Adrenal gland (tissue), 12 donors: ENCODE results near the gene WDR72. TPM values are rescaled to one million over a fixed set of nuclear protein-coding genes. Genes with fewer than 3 reads are reported as not detected.
"Not testable (repeated sequence)": the region's sequence is repeated elsewhere in the genome, so short reads cannot be mapped to it uniquely, and the experiment has no call there.

Experiments
- DNase-seq, 7 donors: peaks; one replicate each; pipeline ENCODE4 v3.0.0-alpha.2; 2019 to 2020
- H3K27ac ChIP-seq, 5 donors: fragments of 200-600 bp; sonication (generic) in 4 of 5; 1 replicate in 3 of 5; 2 replicates in 2 of 5; pipeline versions ENCODE4 v1.5.1 to v1.8.0; 2016 to 2020; ENCODE audit warnings: mild to moderate bottlenecking in 1 of 5
- H3K27me3 ChIP-seq: fragments of 200-600 bp; 2 replicates; pipeline ENCODE4 v1.8.0; 2021
- H3K36me3 ChIP-seq, 2 donors: fragments of 200-600 bp; replicated peaks in 1 of 2; 1 replicate in 1 of 2; 2 replicates in 1 of 2; pipeline versions ENCODE4 v1.5.1 to v1.8.0; 2018 to 2022
- H3K4me1 ChIP-seq, 2 donors: fragments of 200-600 bp; replicated peaks in 1 of 2; 1 replicate in 1 of 2; 2 replicates in 1 of 2; pipeline versions ENCODE4 v1.5.1 to v1.8.0; 2018 to 2021
- H3K4me3 ChIP-seq, 4 donors: fragments of 200-600 bp; sonication (generic) in 3 of 4; one replicate each; pipeline ENCODE4 v1.5.1; 2016 to 2018
- H3K9me3 ChIP-seq, 3 donors: fragments of 200-600 bp; sonication (generic) in 1 of 3; replicated peaks in 1 of 3; 1 replicate in 2 of 3; 2 replicates in 1 of 3; pipeline versions ENCODE4 v1.5.1 to v1.8.0; 2016 to 2021
- CTCF ChIP-seq, 6 experiments: fragments of 450-650 bp in 4 of 6; fragments of 200-600 bp in 2 of 6; sonication (generic) in 1 of 6; IDR thresholded peaks; 1 replicate in 5 of 6; 2 replicates in 1 of 6; pipeline versions ENCODE4 v1.5.1 to v1.8.0; 2016 to 2021; ENCODE audit warnings: antibody characterized with exemption in 6 of 6, mild to moderate bottlenecking in 2 of 6, moderate library complexity in 1 of 6
- POLR2A ChIP-seq, 2 donors: fragments of 450-650 bp; IDR thresholded peaks; one replicate each; pipeline ENCODE4 v1.6.1; 2017; ENCODE audit warnings: antibody characterized with exemption in 2 of 2, mild to moderate bottlenecking in 2 of 2, moderate library complexity in 1 of 2
- WGBS, 4 donors: extraction: QIAGEN DNeasy Blood & Tissue Kit in 2 of 4; methylation state at CpG; one replicate each; pipeline versions ENCODE4 v1.1.5 to v1.1.7; 2013 to 2017; 5-methylcytosine and 5-hydroxymethylcytosine counted together
- intact Hi-C, 2 donors: fragments of 100-400 bp; cut with DNase I; formaldehyde crosslinking; loops; one replicate each; pipeline versions ENCODE4 v1.14.1 to v1.15.0; 2022 to 2023
- polyA plus RNA-seq, 3 donors: library from polyadenylated mRNA; stranded (reverse); fragments of 200-250 nt in 2 of 3; fragments of 350-450 nt in 1 of 3; fragmentation: Illumina TruSeq in 1 of 3; extraction: RNeasy Lipid Tissue Mini Kit (QIAGEN cat#74804) in 1 of 3; gene quantifications; one replicate each; pipeline ENCODE4 v1.2.3, GENCODE V29; 2013 to 2014
- total RNA-seq, 9 donors: library from RNA; depleted of rRNA in 4 of 9; stranded (reverse); fragments of >200 nt in 4 of 9; fragments of 120-200 nt in 1 of 9; fragmentation: NEBNext Ultra II Directional in 1 of 9; extraction: Animal tissue kit (Norgen Biotek cat#: 25700) in 1 of 9; gene quantifications; one replicate each; pipeline versions ENCODE4 v1.1.0 to v1.2.4, GENCODE V29; 2013 to 2023
- donor health status: healthy with polysubstance abuse.
- donor health status: Bipolar disorder and iron deficiency.
- donor health status: DM: yes; HTN: yes; CAD: no.
- donor health status: DM: no; HTN: no; CAD: no.
- donor health status: DM: no; HTN: no; CAD: no.
- donor health status: DM: yes; HTN: yes; CAD: no.

WDR72 gene
- total and polyA plus RNA-seq, 12 donors = 0.06 to 0.35 (median 0.12) TPM; not detected in 8

GRCh38 chr15:53791581-53791980, 32.1 kb upstream of the WDR72 start:
- Histone ChIP-seq H3K4me3 (no peak overlapping the region), H3K9me3 (no peaks in the 10 kb centered on the region), H3K27me3 (no peaks in the 10 kb centered on the region), H3K36me3 (no peaks in the 10 kb centered on the region), H3K4me1 (no peaks in the 10 kb centered on the region), H3K27ac (no peak overlapping the region)
- WGBS, 4 donors = 66 to 74% (median 71%) methylated on average over 9 of the region's 9 CpGs
- no peak for DNase-seq
- TF ChIP-seq POLR2A (IDR thresholded peaks at IDR 0.05) = no peak
- intact Hi-C loops = no loop called here

GRCh38 chr15:53789654-53790375, 30.4 kb upstream of the WDR72 start:
- Histone ChIP-seq H3K36me3 (no peaks in the 10 kb centered on the region), H3K4me1 (no peaks in the 10 kb centered on the region), H3K4me3 (no peak overlapping the region), H3K9me3 (no peaks in the 10 kb centered on the region), H3K27me3 (no peaks in the 10 kb centered on the region), H3K27ac (no peak overlapping the region)
- WGBS, 4 donors = 37 to 43% (median 39%) methylated on average over 2 of the region's 2 CpGs
- intact Hi-C loops = no loop called here
- TF ChIP-seq POLR2A (IDR thresholded peaks at IDR 0.05) (no peak), CTCF (IDR thresholded peaks at IDR 0.05) (no peak)
- DNase-seq = no peak

DNA sequence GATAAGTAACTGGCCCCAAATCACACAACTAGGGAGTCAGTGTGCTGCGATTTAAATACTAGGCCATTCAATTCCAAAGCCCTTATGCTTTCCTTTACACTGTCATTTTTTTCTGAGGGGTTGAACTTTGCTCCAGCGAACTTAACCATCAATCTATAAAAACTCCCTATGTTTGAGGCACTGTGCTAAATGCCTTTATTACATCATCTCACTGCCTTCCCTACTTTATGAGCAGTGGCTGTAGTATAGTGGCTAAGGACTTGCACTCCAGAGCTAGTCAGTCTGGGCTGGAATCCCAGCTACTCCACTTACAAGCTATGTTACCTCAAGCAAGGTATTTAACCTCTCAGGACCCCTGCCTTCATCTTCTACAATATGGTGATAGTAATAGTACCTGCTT, 26.9 kb upstream of the WDR72 start:
- no peaks in the 10 kb centered on the region for H3K36me3 ChIP-seq
- H3K4me1 ChIP-seq = no peaks in the 10 kb centered on the region
- H3K4me3 ChIP-seq = no peak overlapping the region
- TF ChIP-seq POLR2A (IDR thresholded peaks at IDR 0.05) = no peak
- TF ChIP-seq CTCF (IDR thresholded peaks at IDR 0.05) = no peak
- H3K27ac ChIP-seq = no peak overlapping the region
- 59 to 82% (median 74%) methylated on average over 2 of the region's 2 CpGs for WGBS, 4 donors
- H3K27me3 ChIP-seq = no peaks in the 10 kb centered on the region
- intact Hi-C loops = no loop called here
- no peaks in the 10 kb centered on the region for H3K9me3 ChIP-seq
- no peak for DNase-seq

- WGBS, 4 donors = 74 to 83% (median 81%) methylated on average over 2 of the region's 2 CpGs
- intact Hi-C loops, H3K36me3 ChIP-seq, H3K9me3 ChIP-seq, H3K27ac ChIP-seq, H3K27me3 ChIP-seq, H3K4me1 ChIP-seq, H3K4me3 ChIP-seq, DNase-seq: not testable (repeated sequence)
These were observed 25.8 kb upstream of the WDR72 start for GRCh38 chr15:53785241-53785640.

DNA sequence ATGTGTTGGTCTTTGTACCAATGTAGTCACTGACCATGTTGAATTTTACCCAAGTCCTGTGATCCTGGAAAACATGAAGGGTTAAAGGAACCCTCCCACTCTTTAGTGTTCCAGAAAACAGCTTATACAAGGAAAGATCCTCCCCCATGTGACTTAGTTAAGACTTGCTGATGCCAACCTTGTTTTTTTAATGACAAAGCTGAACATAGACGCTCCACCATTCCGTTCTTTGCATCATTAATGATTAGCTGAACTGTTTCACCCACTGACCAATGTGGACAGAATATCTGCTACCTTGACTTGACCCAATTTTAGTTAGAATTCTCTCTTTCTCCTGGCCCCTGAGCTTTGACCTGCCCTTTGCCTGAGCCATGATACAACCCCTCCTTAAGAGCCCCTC, 3.5 kb upstream of the WDR72 start:
- Histone ChIP-seq H3K4me3 (no peak overlapping the region), H3K9me3 (no peaks in the 10 kb centered on the region), H3K27me3 (peaks cover 20% of the 10 kb centered on the region), H3K4me1 (no peaks in the 10 kb centered on the region), H3K36me3 (no peaks in the 10 kb centered on the region), H3K27ac (no peak overlapping the region)
- intact Hi-C loops = no loop called here
- no peak for TF ChIP-seq POLR2A (IDR thresholded peaks at IDR 0.05)
- TF ChIP-seq CTCF (IDR thresholded peaks at IDR 0.05) = no peak
- DNase-seq = no peak
- 80 to 90% (median 81%) methylated on average over 2 of the region's 2 CpGs for WGBS, 4 donors
